Measurements from ENCODE around the gene ALDH4A1.
"Not testable (repeated sequence)": the region's sequence is repeated elsewhere in the genome, so short reads cannot be mapped to it uniquely, and the experiment has no call there.

The ALDH4A1 gene

DNA sequence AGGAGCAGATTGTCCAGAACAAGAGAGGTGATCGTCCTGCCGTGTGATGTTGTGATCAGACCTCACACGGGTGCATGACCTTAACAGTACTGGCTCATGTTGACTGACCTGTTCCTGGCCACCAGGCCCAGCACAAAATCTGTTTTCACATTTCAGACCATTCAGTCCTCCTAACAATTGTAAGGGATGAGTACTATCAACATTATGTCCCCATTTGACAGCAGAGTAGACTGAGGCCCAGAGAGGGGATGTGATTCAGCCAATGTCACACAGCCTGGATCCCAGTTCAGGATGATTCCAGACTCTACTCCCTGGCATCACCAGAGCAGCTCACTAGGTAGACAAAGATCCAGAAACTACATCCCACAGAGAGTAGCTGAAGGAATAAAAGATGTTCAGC, 35.5 kb downstream of the ALDH4A1 start:
- CTCF ChIA-PET = interaction anchor here (1.2 kb wide), 1 partner anchor 269 kb away, joined by 3 read pairs; no protein-coding TSS in a partner anchor
- peaks cover 39% of the 10 kb centered on the region for H3K27me3 Mint-ChIP-seq
- no peak for DNase-seq
- H3K4me3 Mint-ChIP-seq = no peak overlapping the region
- no peaks in the 10 kb centered on the region for H3K4me1 Mint-ChIP-seq
- no peaks in the 10 kb centered on the region for H3K36me3 Mint-ChIP-seq
- no peaks in the 10 kb centered on the region for H3K9me3 Mint-ChIP-seq
- H3K27ac Mint-ChIP-seq = no peak overlapping the region

DNA sequence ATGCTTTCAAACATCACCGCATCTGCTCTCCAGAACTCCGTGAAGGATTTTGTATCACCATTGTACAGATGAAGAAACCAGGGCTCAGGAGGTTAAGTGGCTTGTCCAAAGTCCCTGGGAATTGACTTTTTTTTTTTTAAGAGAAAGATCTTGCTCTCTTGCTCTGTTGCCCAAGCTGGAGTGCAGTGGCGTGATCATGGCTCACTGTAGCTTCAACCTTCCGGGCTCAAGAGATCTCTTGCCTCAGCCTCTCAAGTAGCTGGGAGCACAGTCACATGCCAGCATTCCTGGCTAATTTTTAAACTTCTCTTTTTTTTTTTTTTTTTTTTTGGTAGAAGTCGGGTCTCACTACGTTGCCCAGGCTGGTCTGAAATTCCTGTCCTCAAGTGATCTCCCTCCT, 36.0 kb downstream of the ALDH4A1 start:
- Mint-ChIP-seq H3K4me1 (no peaks in the 10 kb centered on the region), H3K36me3 (no peaks in the 10 kb centered on the region), H3K4me3 (no peak overlapping the region), H3K27ac (no peak overlapping the region), H3K27me3 (peaks cover 39% of the 10 kb centered on the region), H3K9me3 (no peaks in the 10 kb centered on the region)
- CTCF ChIA-PET = interaction anchor here (1.2 kb wide), 1 partner anchor 269 kb away, joined by 3 read pairs; no protein-coding TSS in a partner anchor
- no peak for DNase-seq

DNA sequence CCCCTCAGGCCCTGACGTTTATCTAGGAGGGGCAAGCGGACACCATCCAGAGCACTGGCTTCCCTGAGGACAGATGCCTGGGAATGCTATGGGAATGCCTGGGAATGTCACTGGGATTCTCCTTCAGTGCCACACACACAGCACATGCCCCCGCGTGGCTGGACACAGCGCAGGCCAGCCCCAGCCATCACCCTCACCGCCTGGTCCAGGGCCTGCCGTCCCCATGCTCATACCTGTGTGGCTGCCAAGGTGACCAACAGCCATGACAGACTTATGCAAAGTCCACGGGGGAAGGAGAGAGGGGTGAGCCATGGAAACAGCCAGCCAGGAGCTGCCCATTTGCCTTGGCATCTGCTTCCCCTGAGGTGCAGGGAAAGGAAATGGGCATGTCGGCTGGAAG, 37.2 kb downstream of the ALDH4A1 start:
- no peaks in the 10 kb centered on the region for H3K9me3 Mint-ChIP-seq
- peaks cover 39% of the 10 kb centered on the region for H3K27me3 Mint-ChIP-seq
- H3K4me1 Mint-ChIP-seq = no peaks in the 10 kb centered on the region
- H3K27ac Mint-ChIP-seq = no peak overlapping the region
- H3K36me3 Mint-ChIP-seq = no peaks in the 10 kb centered on the region
- DNase-seq = no peak
- no peak overlapping the region for H3K4me3 Mint-ChIP-seq
- CTCF ChIA-PET = no interaction called here

DNA sequence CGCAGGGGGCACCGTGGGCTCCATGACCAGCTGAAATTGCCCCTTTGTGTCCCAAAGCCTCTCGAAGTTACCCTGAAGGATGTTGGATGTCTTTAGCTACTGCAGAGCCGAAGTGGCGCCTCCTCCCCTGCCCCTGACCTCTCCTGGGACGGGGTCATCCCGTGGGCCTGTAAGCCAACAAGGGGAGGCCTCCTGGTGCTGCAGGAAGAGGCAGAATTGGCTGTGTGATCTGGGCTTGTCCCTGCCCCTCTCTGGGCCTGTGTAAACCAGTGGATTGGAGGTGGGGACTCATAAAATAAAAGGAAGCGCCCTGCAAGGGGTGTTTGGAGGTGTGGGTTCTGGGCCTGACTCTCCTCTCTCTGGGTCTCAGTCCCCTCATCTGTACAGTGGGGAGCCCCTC, 40.8 kb downstream of the ALDH4A1 start:
- CTCF ChIA-PET = interaction anchor here (1.0 to 1.1 kb wide), 2 partner anchors 14 to 264 kb away, joined by 3 to 4 read pairs; no protein-coding TSS in a partner anchor
- DNase-seq = no peak
- Mint-ChIP-seq H3K4me3 (no peak overlapping the region), H3K36me3 (no peaks in the 10 kb centered on the region), H3K9me3 (no peaks in the 10 kb centered on the region), H3K27me3 (peaks cover 27% of the 10 kb centered on the region), H3K27ac (no peak overlapping the region), H3K4me1 (no peaks in the 10 kb centered on the region)

DNA sequence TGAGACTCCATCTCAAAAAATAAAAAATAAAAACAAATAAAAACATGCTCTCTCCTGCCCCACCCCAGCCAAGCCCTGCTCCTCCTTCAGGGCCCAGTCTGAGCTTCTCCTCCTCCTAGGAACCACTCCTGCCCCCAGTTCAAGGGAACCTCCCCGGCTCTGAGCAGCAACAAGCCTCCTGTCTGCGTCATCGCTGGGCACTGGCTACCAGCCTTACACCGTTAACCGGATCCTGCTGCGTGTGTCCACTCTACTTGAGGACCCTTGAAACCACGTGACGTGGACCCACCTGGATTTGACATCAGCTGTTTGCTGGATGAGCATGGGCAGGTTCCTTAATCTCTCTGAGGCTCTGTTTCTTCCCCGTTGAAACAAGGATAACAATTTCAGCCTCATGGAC, 41.3 kb downstream of the ALDH4A1 start:
- DNase-seq = no peak
- no peak overlapping the region for H3K4me3 Mint-ChIP-seq
- no peaks in the 10 kb centered on the region for H3K36me3 Mint-ChIP-seq
- no peaks in the 10 kb centered on the region for H3K9me3 Mint-ChIP-seq
- H3K27me3 Mint-ChIP-seq = peaks cover 23% of the 10 kb centered on the region
- H3K4me1 Mint-ChIP-seq = no peaks in the 10 kb centered on the region
- CTCF ChIA-PET = interaction anchor here (1.1 kb wide), 1 partner anchor 15 kb away, joined by 3 read pairs; no protein-coding TSS in a partner anchor
- H3K27ac Mint-ChIP-seq = no peak overlapping the region

DNA sequence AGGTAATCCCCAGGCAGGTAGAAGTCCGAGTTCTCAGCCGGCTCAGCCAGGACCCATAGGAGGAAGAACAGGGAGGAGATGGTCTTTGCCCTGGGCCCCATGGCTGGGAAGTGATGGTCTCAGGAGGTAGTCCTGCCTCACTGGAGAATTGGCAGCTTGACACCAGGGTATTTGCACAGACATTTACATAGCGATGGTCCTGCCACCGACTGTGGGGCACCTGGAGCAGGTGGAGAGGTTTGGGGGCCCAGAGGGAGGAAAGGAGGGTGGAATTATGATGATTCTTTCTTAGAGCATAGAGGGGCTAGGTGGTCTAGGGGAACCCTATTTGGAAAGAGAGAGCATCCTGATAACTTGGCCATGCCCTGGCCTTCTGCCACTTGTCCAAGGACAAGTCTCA, 42.8 kb downstream of the ALDH4A1 start, which contains the start of gene TAS1R2:
Gene TAS1R2 (minus strand): TSS at position 101 of the 400 bp plus-strand sequence. CDS start 0 bp downstream, at position 101.
- CTCF ChIA-PET = no interaction called here
- no peak within 1 kb of the TSS for H3K4me3 Mint-ChIP-seq
- peaks cover 9% of the 10 kb centered on the region for H3K27me3 Mint-ChIP-seq
- H3K9me3 Mint-ChIP-seq = no peaks in the 10 kb centered on the region
- DNase-seq = no peak
- H3K36me3 Mint-ChIP-seq = no peaks in the 10 kb centered on the region
- H3K27ac Mint-ChIP-seq = no peak within 1 kb of the TSS
- no peaks in the 10 kb centered on the region for H3K4me1 Mint-ChIP-seq

DNA sequence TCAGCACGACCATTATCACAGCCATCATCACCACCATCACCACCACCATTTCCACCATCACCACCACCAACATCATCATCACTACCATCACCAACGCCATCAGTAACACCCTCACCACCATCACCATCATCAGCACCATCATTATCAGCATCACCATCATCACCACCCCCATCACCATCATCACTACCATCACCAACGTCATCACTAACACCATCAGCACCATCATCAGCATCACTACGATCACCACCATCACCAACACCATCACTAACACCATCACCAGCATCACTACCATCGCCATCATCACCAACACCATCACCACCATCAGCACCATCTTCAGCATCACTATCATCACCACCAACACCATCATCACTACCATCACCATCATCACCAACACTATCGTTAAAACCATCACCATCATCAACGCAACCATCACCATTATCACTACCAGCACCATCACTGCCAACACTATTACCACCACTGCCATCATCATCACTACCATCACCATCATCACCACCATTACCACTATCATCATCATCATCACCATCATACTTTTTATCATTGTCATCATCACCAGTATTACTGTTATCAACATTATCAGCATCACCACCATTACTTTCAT, 44.2 kb downstream of the ALDH4A1 start:
- Mint-ChIP-seq H3K4me1 (no peaks in the 10 kb centered on the region), H3K36me3 (no peaks in the 10 kb centered on the region), H3K9me3 (no peaks in the 10 kb centered on the region), H3K27me3 (peaks cover 8% of the 10 kb centered on the region), H3K27ac (no peak overlapping the region), H3K4me3 (no peak overlapping the region)
- CTCF ChIA-PET = no interaction called here
- DNase-seq = no peak

DNA sequence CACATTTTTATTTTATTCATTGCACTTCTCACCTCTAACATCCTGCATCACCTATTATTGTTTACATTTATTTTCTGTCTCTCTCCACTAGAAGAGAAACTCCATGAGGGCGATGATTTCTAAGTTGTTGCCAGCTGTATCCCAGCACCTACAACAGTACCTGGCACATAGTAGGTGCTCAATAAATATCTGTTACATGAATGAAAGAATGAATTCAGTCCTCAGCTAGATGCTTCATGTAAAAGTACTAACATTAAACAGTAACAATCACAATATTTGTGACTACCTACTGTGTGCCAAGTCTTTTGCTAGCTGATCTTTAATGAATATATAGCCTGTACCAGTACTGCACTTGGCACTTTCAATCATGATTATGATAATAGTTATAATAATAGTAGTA, 45.9 kb downstream of the ALDH4A1 start:
- Mint-ChIP-seq H3K9me3 (no peaks in the 10 kb centered on the region), H3K4me1 (no peaks in the 10 kb centered on the region), H3K27ac (no peak overlapping the region), H3K27me3 (peaks cover 3% of the 10 kb centered on the region), H3K4me3 (no peak overlapping the region), H3K36me3 (no peaks in the 10 kb centered on the region)
- DNase-seq = no peak
- CTCF ChIA-PET = no interaction called here

DNA sequence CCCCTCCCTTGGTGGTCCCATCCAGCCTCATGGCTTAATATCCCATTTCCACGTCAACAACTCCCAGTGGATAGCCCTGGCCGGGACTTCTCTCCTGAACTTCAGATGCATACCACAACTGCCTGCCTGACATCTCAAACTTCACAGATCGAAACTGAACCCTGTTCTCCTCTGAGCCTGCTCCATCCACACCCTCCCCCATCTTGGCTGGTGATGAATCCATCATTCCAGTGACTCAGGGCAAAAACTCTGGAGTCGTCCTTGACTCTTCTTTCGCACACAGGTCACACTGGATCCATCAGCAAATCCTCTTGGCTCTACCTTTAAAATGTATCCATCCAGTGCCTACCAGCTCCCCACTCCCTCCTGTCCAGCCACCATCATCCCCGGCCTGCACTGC, 46.8 kb downstream of the ALDH4A1 start:
- Mint-ChIP-seq H3K27ac (no peak overlapping the region), H3K4me3 (no peak overlapping the region), H3K36me3 (no peaks in the 10 kb centered on the region), H3K9me3 (no peaks in the 10 kb centered on the region), H3K4me1 (no peaks in the 10 kb centered on the region), H3K27me3 (peaks cover 3% of the 10 kb centered on the region)
- CTCF ChIA-PET = no interaction called here
- DNase-seq = no peak

DNA sequence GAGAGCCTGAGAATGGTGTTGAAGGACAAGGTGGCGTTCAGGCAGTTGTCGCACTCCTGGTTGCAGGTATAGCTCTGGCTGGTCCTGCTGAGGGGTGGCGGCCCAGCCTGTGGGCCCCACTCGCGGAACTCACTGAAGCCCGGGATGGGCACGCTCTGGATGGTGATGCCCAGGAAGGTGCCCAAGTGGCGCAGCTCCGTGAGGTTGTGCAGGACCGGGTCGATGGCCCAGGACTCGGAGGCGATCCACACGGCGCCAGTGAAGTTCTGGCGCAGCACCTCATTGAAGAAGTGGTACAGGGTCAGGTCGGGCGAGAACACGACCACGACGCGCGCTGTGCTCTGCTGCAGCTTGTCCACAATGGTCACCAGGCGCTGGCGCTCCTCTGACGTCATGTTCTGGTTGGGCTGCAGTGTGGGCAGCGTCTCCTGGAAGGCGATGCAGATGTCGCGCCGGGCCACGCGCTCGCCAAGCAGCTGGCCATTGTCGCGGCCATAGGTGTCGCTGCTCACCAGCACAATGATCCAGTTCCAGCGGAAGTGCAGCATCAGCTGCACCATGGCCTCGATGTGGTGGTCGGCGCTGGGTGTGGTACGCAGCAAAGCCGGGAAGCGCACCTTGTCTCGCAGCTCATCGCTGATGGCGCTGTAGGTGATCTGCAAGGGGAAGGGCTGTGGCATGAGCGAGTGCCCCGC, 47.9 kb downstream of the ALDH4A1 start:
- H3K27me3 Mint-ChIP-seq = peaks cover 2% of the 10 kb centered on the region
- CTCF ChIA-PET = no interaction called here
- no peak for DNase-seq
- H3K36me3 Mint-ChIP-seq = no peaks in the 10 kb centered on the region
- H3K27ac Mint-ChIP-seq = no peak overlapping the region
- no peak overlapping the region for H3K4me3 Mint-ChIP-seq
- H3K9me3 Mint-ChIP-seq = no peaks in the 10 kb centered on the region
- no peaks in the 10 kb centered on the region for H3K4me1 Mint-ChIP-seq

DNA sequence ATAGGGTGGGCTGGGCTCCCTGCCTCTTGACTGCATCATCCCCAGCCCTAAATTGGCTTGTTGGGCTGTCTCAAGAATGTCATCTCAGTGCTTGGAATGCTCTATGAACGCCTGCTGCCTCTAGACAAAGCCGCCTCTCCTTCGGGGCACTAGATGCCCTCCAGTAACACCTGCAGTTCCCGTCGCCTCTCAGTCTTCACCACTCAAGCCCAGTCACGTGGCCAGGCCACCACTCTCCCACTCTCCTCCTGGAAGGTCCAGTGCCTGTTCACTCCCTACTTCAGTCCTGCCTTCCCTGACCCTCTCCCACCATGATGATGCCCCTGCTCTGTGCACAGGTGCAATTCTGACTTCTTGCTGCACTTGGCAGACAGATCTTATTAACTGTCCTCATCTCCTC, 49.9 kb downstream of the ALDH4A1 start:
- CTCF ChIA-PET = no interaction called here
- H3K27ac Mint-ChIP-seq = no peak overlapping the region
- H3K36me3 Mint-ChIP-seq = no peaks in the 10 kb centered on the region
- H3K4me1 Mint-ChIP-seq = no peaks in the 10 kb centered on the region
- DNase-seq = no peak
- peaks cover under 1% of the 10 kb centered on the region for H3K27me3 Mint-ChIP-seq
- no peak overlapping the region for H3K4me3 Mint-ChIP-seq
- no peaks in the 10 kb centered on the region for H3K9me3 Mint-ChIP-seq

DNA sequence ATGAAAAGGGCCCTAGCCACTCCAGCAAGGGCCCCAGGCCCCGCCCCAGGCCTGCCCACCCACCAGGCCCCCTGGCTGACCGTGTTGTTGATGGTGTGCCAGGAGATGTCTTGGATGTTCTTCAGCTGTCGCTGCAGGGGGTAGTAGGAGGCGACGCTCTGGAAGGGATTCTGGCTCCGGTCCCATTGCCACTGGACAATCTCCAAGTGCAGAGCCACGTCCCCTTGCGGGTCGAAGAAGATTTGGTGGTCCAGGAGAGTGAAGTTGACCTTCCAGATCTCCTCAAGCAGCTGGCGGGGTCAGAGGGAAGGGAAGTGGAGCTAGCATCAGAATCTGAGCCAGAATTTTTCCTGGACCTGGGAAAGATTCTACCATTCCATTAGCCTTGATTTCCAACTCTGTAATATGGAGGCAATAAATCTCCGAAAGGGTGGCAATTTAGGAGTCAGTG, 53.1 kb downstream of the ALDH4A1 start:
- Mint-ChIP-seq H3K27ac (no peak overlapping the region), H3K27me3 (peaks cover 25% of the 10 kb centered on the region), H3K9me3 (peaks cover 2% of the 10 kb centered on the region), H3K36me3 (no peaks in the 10 kb centered on the region), H3K4me3 (no peak overlapping the region), H3K4me1 (no peaks in the 10 kb centered on the region)
- CTCF ChIA-PET = no interaction called here
- DNase-seq = no peak

DNA sequence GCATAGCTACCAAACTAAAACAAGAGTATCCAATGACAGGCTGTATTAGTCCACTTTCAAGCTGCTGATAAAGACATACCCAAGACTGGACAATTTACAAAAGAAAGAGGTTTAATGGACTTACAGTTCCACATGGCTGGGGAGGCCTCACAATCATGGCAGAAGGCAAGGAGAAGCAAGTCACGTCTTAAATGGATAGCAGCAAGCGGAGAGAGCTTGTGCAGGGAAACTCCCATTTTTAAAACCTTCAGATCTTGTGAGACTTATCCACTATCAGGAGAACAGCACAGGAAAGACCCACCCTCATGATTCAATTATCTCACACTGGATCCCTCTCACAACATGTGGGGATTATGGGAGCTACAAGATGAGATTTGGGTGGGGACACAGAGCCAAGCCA, 54.6 kb downstream of the ALDH4A1 start:
- H3K4me1 Mint-ChIP-seq, H3K9me3 Mint-ChIP-seq, H3K4me3 Mint-ChIP-seq, DNase-seq, H3K27ac Mint-ChIP-seq, H3K36me3 Mint-ChIP-seq: not testable (repeated sequence)
- CTCF ChIA-PET = interaction anchor here (1.6 kb wide), 1 partner anchor 27 kb away, joined by 5 read pairs; no protein-coding TSS in a partner anchor
- H3K27me3 Mint-ChIP-seq = peaks cover 34% of the 10 kb centered on the region

DNA sequence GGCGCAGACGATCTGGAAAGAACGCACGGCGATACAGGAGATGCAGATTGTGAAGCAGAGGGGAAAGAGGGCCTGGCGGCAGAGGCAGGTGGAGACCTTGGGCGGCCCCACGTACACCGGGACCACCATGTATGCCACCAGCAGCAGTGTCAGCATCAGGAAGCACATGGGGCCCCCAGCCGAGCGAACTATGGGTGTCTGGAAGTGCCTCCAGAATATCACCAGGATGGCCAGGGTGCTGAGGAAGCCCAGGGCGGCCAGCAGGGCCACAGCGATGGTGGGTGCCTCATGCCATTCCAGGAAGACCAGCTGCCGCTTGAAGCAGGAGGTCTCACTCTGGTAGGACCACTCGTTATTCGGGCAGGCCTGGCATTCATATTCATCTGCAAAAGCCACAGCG, 62.2 kb downstream of the ALDH4A1 start:
- no peak overlapping the region for H3K27ac Mint-ChIP-seq
- CTCF ChIA-PET = no interaction called here
- no peak overlapping the region for H3K4me3 Mint-ChIP-seq
- H3K27me3 Mint-ChIP-seq = peaks cover 29% of the 10 kb centered on the region
- H3K36me3 Mint-ChIP-seq = no peaks in the 10 kb centered on the region
- no peak for DNase-seq
- peaks cover 1% of the 10 kb centered on the region for H3K9me3 Mint-ChIP-seq
- H3K4me1 Mint-ChIP-seq = no peaks in the 10 kb centered on the region

DNA sequence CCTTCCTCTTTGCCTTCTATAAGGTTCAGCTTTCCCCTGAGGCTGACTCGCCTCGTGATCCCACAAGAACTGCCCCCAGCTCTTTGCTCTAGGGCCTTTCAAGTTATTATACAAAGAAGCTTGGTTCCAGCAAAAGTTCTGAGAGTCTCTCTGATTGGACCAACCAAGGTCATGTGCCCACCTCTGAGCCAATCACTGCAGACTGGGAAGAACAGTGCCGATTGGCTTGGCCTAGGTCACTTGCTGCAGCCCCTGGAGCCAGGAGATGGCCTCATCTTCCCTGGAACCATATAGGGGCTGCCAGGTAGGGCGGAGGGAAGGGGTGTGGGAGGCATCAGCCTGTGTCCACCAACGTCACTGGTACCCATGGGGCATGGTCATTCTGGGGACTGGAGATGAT, 65.7 kb downstream of the ALDH4A1 start:
- no peak overlapping the region for H3K27ac Mint-ChIP-seq
- no peak for DNase-seq
- CTCF ChIA-PET = interaction anchor here (1.1 to 1.5 kb wide), 2 partner anchors 12 to 255 kb away, joined by 3 read pairs; no protein-coding TSS in a partner anchor
- no peaks in the 10 kb centered on the region for H3K36me3 Mint-ChIP-seq
- H3K4me3 Mint-ChIP-seq = no peak overlapping the region
- peaks cover 17% of the 10 kb centered on the region for H3K27me3 Mint-ChIP-seq
- H3K9me3 Mint-ChIP-seq = no peaks in the 10 kb centered on the region
- H3K4me1 Mint-ChIP-seq = no peaks in the 10 kb centered on the region
